HepG2 (cell line): ENCODE measurements around the gene HNRNPAB. TPM values are rescaled to one million over a fixed set of nuclear protein-coding genes. Genes with fewer than 3 reads are reported as not detected.
A peak's percentile ranks its signal among the peaks of the same experiment; 100 is the strongest.

Experiments used
- CCDC6 ChIP-seq: sonication (generic); formaldehyde crosslinking; IDR thresholded peaks from 2 replicates; pipeline ENCODE4 v1.8.1; 2022; ENCODE audit warnings: mild to moderate bottlenecking, missing genetic modification reagents, moderate library complexity
- CEBPG ChIP-seq: IDR thresholded peaks from 2 replicates; pipeline ENCODE4 v1.6.1; 2016
- CHD2 ChIP-seq: IDR thresholded peaks from 2 replicates; pipeline ENCODE4 v1.6.1; 2011; ENCODE audit warnings: low read depth, low read length, improper control_type of control experiment
- ELF4 ChIP-seq: sonication (generic); formaldehyde crosslinking; IDR thresholded peaks from 2 replicates; pipeline ENCODE4 v1.5.0; 2020; ENCODE audit warnings: missing genetic modification reagents, mild to moderate bottlenecking, moderate library complexity, borderline replicate concordance
- GPBP1L1 ChIP-seq: sonication (generic); formaldehyde crosslinking; IDR thresholded peaks from 2 replicates; pipeline ENCODE4 v1.5.0; 2020; ENCODE audit warnings: mild to moderate bottlenecking, missing genetic modification reagents
- KLF12 ChIP-seq: sonication (generic); formaldehyde crosslinking; IDR thresholded peaks from 2 replicates; pipeline ENCODE4 v1.4.0; 2020; ENCODE audit warnings: missing genetic modification reagents, borderline replicate concordance
- MLLT10 ChIP-seq: sonication (generic); formaldehyde crosslinking; IDR thresholded peaks from 2 replicates; pipeline ENCODE4 v1.4.0; 2020; ENCODE audit warnings: missing genetic modification reagents
- RBM22 ChIP-seq: fragments of 200-400 bp; formaldehyde crosslinking; optimal IDR thresholded peaks from 2 replicates; pipeline ENCODE3; 2017; ENCODE audit warnings: mild to moderate bottlenecking, low read length, moderate library complexity
- REPIN1 ChIP-seq: sonication (generic); formaldehyde crosslinking; IDR thresholded peaks from 2 replicates; pipeline ENCODE4 v1.8.0; 2022; ENCODE audit warnings: missing genetic modification reagents, low read depth, mild to moderate bottlenecking, borderline replicate concordance
- SMAD1 ChIP-seq: sonication (generic); formaldehyde crosslinking; IDR thresholded peaks from 2 replicates; pipeline ENCODE4 v1.4.0; 2020; ENCODE audit warnings: missing genetic modification reagents, low read depth, mild to moderate bottlenecking, borderline replicate concordance
- ZBTB2 ChIP-seq: sonication (generic); formaldehyde crosslinking; IDR thresholded peaks from 2 replicates; pipeline ENCODE4 v1.8.0; 2022; ENCODE audit warnings: low read depth, missing genetic modification reagents
- ZBTB26 ChIP-seq: IDR thresholded peaks from 2 replicates; pipeline ENCODE4 v1.6.1; 2016; ENCODE audit warnings: missing compliant biosample characterization, missing genetic modification reagents, borderline replicate concordance
- ZBTB43 ChIP-seq: sonication (generic); formaldehyde crosslinking; conservative IDR thresholded peaks from 2 replicates; pipeline ENCODE4 v1.4.0; 2020; ENCODE audit warnings: missing genetic modification reagents
- ZC3H4 ChIP-seq: sonication (generic); formaldehyde crosslinking; IDR thresholded peaks from 2 replicates; pipeline ENCODE4 v1.4.0; 2020; ENCODE audit warnings: missing genetic modification reagents, borderline replicate concordance
- ZFX ChIP-seq: sonication (generic); formaldehyde crosslinking; IDR thresholded peaks from 2 replicates; pipeline ENCODE4 v1.4.0; 2020; ENCODE audit warnings: mild to moderate bottlenecking, low read depth, missing genetic modification reagents, moderate library complexity
- ZFYVE20 ChIP-seq: sonication (generic); formaldehyde crosslinking; IDR thresholded peaks from 2 replicates; pipeline ENCODE4 v1.8.0; 2023; ENCODE audit warnings: low read depth, mild to moderate bottlenecking, moderate library complexity, missing genetic modification reagents, borderline replicate concordance
- ZNF510 ChIP-seq: sonication (generic); formaldehyde crosslinking; IDR thresholded peaks from 2 replicates; pipeline ENCODE4 v1.4.0; 2020; ENCODE audit warnings: low read depth, mild to moderate bottlenecking, missing genetic modification reagents
- ZNF557 ChIP-seq: sonication (generic); formaldehyde crosslinking; IDR thresholded peaks from 2 replicates; pipeline ENCODE4 v1.4.0; 2020; ENCODE audit warnings: missing genetic modification reagents
- ZNF598 ChIP-seq: sonication (generic); formaldehyde crosslinking; IDR thresholded peaks from 2 replicates; pipeline ENCODE4 v1.5.1; 2020; ENCODE audit warnings: mild to moderate bottlenecking, missing genetic modification reagents, borderline replicate concordance
- ZNF704 ChIP-seq: sonication (generic); formaldehyde crosslinking; IDR thresholded peaks from 2 replicates; pipeline ENCODE4 v1.8.1; 2023; ENCODE audit warnings: mild to moderate bottlenecking, inconsistent platforms, moderate library complexity, missing genetic modification reagents, borderline replicate concordance
- ZNF777 ChIP-seq: sonication (generic); formaldehyde crosslinking; IDR thresholded peaks from 2 replicates; pipeline ENCODE4 v1.4.0; 2020; ENCODE audit warnings: missing genetic modification reagents
- polyA plus RNA-seq, 8 experiments: library from polyadenylated mRNA; depleted of rRNA in 3 of 8; stranded (reverse) in 7 of 8; unstranded in 1 of 8; fragments of >200 nt; fragmentation: Illumina TruSeq in 4 of 8; extraction: Trizol in 4 of 8; gene quantifications; 2 replicates each; pipeline versions ENCODE4 v1.2.1 to v1.2.3, GENCODE V29; 2011 to 2016; ENCODE audit warnings: low read depth in 4 of 8, missing spikeins in 1 of 8, mixed read lengths in 1 of 8; ENCODE audit not compliant: insufficient read depth in 1 of 8
- total RNA-seq, 5 experiments: library from RNA; depleted of rRNA; stranded (reverse); fragments of >200 nt; fragmentation: Illumina TruSeq; extraction: Trizol; gene quantifications; 2 replicates each; pipeline ENCODE4 v1.2.3, GENCODE V29; 2016; ENCODE audit warnings: low read depth in 1 of 5
- TF ChIP-seq, protein P1 (sequence below): sonication (generic); formaldehyde crosslinking; IDR thresholded peaks from 2 replicates; pipeline ENCODE4 v1.8.1; 2023; ENCODE audit warnings: missing genetic modification reagents, mild to moderate bottlenecking, borderline replicate concordance

Gene HNRNPAB
- total and polyA plus RNA-seq, 2 of the 13 experiments (the other 11 are each of a cell fraction or from before 2014, with no cell fraction given): 62.6 to 111 TPM

DNA sequence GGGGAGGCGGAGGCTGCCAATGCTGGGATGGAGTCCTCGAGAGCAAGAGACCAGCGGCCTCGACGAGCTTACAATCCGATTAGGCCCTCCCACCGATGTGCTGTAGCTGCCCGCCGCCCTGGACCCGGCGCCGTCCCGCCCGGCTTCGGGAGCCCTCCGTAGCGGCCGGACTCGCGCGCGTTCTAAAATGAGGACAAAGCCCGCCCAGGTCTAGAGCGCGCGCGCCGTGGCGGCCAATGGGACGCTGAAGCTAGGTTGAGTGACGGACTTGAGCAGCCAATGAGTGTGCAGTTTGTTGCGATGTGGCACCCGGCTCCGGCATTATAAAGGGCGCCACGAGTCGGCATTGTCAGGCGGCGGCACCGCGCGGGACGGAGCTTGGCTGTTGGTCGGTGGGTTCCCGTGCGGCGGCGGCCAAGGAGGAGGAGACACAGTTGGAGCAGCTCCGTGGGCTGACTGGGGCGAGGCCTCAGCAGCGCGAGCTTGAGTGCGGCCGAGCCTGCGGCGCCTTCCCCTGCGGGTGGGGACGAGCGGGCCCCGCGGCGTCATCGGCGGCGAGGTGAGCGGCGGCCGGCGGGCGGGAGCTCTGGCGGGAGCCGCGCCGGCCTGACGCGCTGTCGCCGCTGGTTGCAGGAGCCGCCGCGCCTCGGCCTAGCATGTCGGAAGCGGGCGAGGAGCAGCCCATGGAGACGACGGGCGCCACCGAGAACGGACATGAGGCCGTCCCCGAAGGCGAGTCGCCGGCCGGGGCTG, at the start of gene HNRNPAB (continued):
- TF ChIP-seq GPBP1L1 (CRISPR knock-in tag) (no peak), MLLT10 (CRISPR knock-in tag) (no peak), ZNF557 (CRISPR knock-in tag) (peak; percentile 70), CCDC6 (peak; percentile 93), ZNF777 (peak; percentile 70; the same call in 1 of the 2 replicates), ZBTB26 (CRISPR knock-in tag) (peak; percentile 62), ELF4 (CRISPR knock-in tag) (no peak), RBM22 (peak; percentile 85), ZNF510 (peak; percentile 87; the same call in 1 of the 2 replicates), ZFX (CRISPR knock-in tag) (peak; percentile 89), SMAD1 (CRISPR knock-in tag) (peak; percentile 97; the same call in 1 of the 2 replicates), ZBTB2 (CRISPR knock-in tag) (peak; percentile 58), KLF12 (CRISPR knock-in tag) (peak; percentile 82), ZNF704 (CRISPR knock-in tag) (peak; percentile 58; the same call in 1 of the 2 replicates), CHD2 (peak; percentile 52; the same call in 1 of the 2 replicates), REPIN1 (peak; percentile 89), ZBTB43 (peak; percentile 31), ZC3H4 (CRISPR knock-in tag) (peak; percentile 80; the same call in 1 of the 2 replicates), ZFYVE20 (CRISPR knock-in tag) (peak; percentile 4; the same call in 1 of the 2 replicates), CEBPG (peak; percentile 4; the same call in 1 of the 2 replicates), ZNF598 (CRISPR knock-in tag) (peak; percentile 78; the same call in 1 of the 2 replicates)
- TF ChIP-seq, protein P1, sequence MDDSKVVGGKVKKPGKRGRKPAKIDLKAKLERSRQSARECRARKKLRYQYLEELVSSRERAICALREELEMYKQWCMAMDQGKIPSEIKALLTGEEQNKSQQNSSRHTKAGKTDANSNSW: no peak
